Liver (tissue), 3 donors: ENCODE data around the gene G6PC1.

Experiments used
- CTCF ChIP-seq: fragments of 150-350 bp; IDR thresholded peaks from 2 replicates; pipeline ENCODE4 v1.5.1; 2017; ENCODE audit warnings: improper control_type of control experiment, low read depth, low read length; ENCODE audit not compliant: missing input control
- EGR1 ChIP-seq, 2 donors: IDR thresholded peaks; 2 replicates each; pipeline ENCODE4 v1.6.1; 2016 to 2018; ENCODE audit warnings: antibody characterized with exemption in 2 of 2, low read depth in 2 of 2
- FOXA1 ChIP-seq: IDR thresholded peaks from 2 replicates; pipeline ENCODE4 v1.6.1; 2016; ENCODE audit warnings: antibody characterized with exemption
- FOXA2 ChIP-seq: IDR thresholded peaks from 2 replicates; pipeline ENCODE4 v1.6.1; 2016; ENCODE audit warnings: antibody characterized with exemption
- JUND ChIP-seq, 2 donors: IDR thresholded peaks; 2 replicates each; pipeline ENCODE4 v1.6.1; 2016; ENCODE audit warnings: antibody characterized with exemption in 2 of 2
- MAX ChIP-seq: IDR thresholded peaks from 2 replicates; pipeline ENCODE4 v1.6.1; 2016; ENCODE audit warnings: antibody characterized with exemption
- NR2F2 ChIP-seq: IDR thresholded peaks from 2 replicates; pipeline ENCODE4 v1.6.1; 2016; ENCODE audit warnings: antibody characterized with exemption
- RAD21 ChIP-seq, 2 donors: IDR thresholded peaks; 2 replicates each; pipeline ENCODE4 v1.6.1; 2016; ENCODE audit warnings: antibody characterized with exemption in 2 of 2, mild to moderate bottlenecking in 2 of 2
- TAF1 ChIP-seq: conservative IDR thresholded peaks from 2 replicates; pipeline ENCODE4 v1.6.1; 2016; ENCODE audit warnings: antibody characterized with exemption, mild to moderate bottlenecking
- YY1 ChIP-seq: IDR thresholded peaks from 2 replicates; pipeline ENCODE4 v1.6.1; 2016; ENCODE audit warnings: antibody characterized with exemption, mild to moderate bottlenecking
- donor health status: healthy.
- donor health status: healthy.

GRCh38 chr17:42868338-42868737 is 32.3 kb upstream of the G6PC1 start:
- no peak for TF ChIP-seq CTCF
- no peak for TF ChIP-seq MAX
- no peak for TF ChIP-seq FOXA1
- TF ChIP-seq RAD21 (IDR thresholded peaks at IDR 0.05) = no peak
- TF ChIP-seq TAF1 = no peak
- TF ChIP-seq JUND (IDR thresholded peaks at IDR 0.05) = no peak
- no peak for TF ChIP-seq FOXA2
- TF ChIP-seq EGR1 (IDR thresholded peaks at IDR 0.05; ENCODE audit: low read depth in 2 of 2) = no peak
- TF ChIP-seq NR2F2 = no peak
- no peak for TF ChIP-seq YY1
